Ovary (tissue), 9 donors: ENCODE results near the gene FBN3. TPM values are rescaled to one million over a fixed set of nuclear protein-coding genes. Genes with fewer than 3 reads are reported as not detected.

ENCODE experiments used
- DNase-seq, 5 donors: peaks; one replicate each; pipeline ENCODE4 v3.0.0-alpha.2; 2019 to 2020
- H3K27ac ChIP-seq, 2 donors: fragments of 200-600 bp; one replicate each; pipeline versions ENCODE4 v1.5.1 to v1.8.0; 2019 to 2022
- H3K27me3 ChIP-seq: fragments of 200-600 bp; one replicate; pipeline ENCODE4 v1.8.0; 2022
- H3K36me3 ChIP-seq: fragments of 200-600 bp; sonication (generic); one replicate; pipeline ENCODE4 v1.5.1; 2019
- H3K4me1 ChIP-seq: one replicate; pipeline ENCODE4 v1.8.1; 2013; ENCODE audit warnings: mild to moderate bottlenecking, moderate library complexity; ENCODE audit not compliant: insufficient read depth
- H3K4me3 ChIP-seq: fragments of 200-600 bp; sonication (generic); one replicate; pipeline ENCODE4 v1.5.1; 2017
- H3K9me3 ChIP-seq, 2 donors: fragments of 200-600 bp in 1 of 2; sonication (generic) in 1 of 2; one replicate each; pipeline versions ENCODE4 v1.5.1 to v1.8.1; 2013 to 2019; ENCODE audit warnings: mild to moderate bottlenecking in 1 of 2, moderate library complexity in 1 of 2
- EP300 ChIP-seq: sonication (generic); formaldehyde crosslinking; IDR thresholded peaks from one replicate; pipeline ENCODE4 v1.6.1; 2017; ENCODE audit warnings: antibody characterized with exemption
- POLR2A ChIP-seq: fragments of 450-650 bp; IDR thresholded peaks from one replicate; pipeline ENCODE4 v1.6.1; 2017; ENCODE audit warnings: antibody characterized with exemption, mild to moderate bottlenecking, moderate library complexity
- WGBS, 3 donors: extraction: QIAGEN DNeasy Blood & Tissue Kit in 1 of 3; methylation state at CpG; one replicate each; pipeline versions ENCODE4 v1.1.5 to v1.1.7; 2013 to 2017; 5-methylcytosine and 5-hydroxymethylcytosine counted together
- intact Hi-C, 4 donors: fragments of 100-400 bp; cut with DNase I; formaldehyde crosslinking; loops; one replicate each; pipeline versions ENCODE4 v1.11.0 to v1.15.1; 2022 to 2023
- polyA plus RNA-seq, 2 donors: library from polyadenylated mRNA; stranded (reverse); fragments of 200-250 nt in 1 of 2; fragments of 350-450 nt in 1 of 2; fragmentation: Illumina TruSeq in 1 of 2; extraction: RNeasy Lipid Tissue Mini Kit (QIAGEN cat#74804) in 1 of 2; gene quantifications; one replicate each; pipeline ENCODE4 v1.2.3, GENCODE V29; 2013 to 2014
- total RNA-seq, 7 donors: library from RNA; depleted of rRNA in 2 of 7; stranded (reverse); fragments of >200 nt in 2 of 7; fragmentation: NEBNext Ultra II Directional in 3 of 7; extraction: Animal tissue kit (Norgen Biotek cat#: 25700) in 3 of 7; gene quantifications; one replicate each; pipeline versions ENCODE4 v1.1.0 to v1.2.4, GENCODE V29; 2016 to 2023
- TF ChIP-seq, protein P1 (sequence below), 3 donors: fragments of 450-650 bp in 2 of 3; fragments of 200-600 bp in 1 of 3; IDR thresholded peaks; one replicate each; pipeline versions ENCODE4 v1.5.1 to v1.8.0; 2016 to 2022; ENCODE audit warnings: antibody characterized with exemption in 3 of 3, mild to moderate bottlenecking in 1 of 3
- donor health status: DM: no; HTN: no; CAD: no; lungs with moderate emphysema.
- donor health status: DM: no; HTN: no; CAD: no.
- donor health status: Bipolar disorder and iron deficiency.
- donor health status: DM: yes; HTN: yes; CAD: no.
- donor health status: DM: no; HTN: no; CAD: no.
- donor health status: DM: yes; HTN: yes; CAD: no.

FBN3 gene
- total and polyA plus RNA-seq, 9 donors: 0.08 to 0.74 (median 0.25) TPM; not detected in 2

DNA sequence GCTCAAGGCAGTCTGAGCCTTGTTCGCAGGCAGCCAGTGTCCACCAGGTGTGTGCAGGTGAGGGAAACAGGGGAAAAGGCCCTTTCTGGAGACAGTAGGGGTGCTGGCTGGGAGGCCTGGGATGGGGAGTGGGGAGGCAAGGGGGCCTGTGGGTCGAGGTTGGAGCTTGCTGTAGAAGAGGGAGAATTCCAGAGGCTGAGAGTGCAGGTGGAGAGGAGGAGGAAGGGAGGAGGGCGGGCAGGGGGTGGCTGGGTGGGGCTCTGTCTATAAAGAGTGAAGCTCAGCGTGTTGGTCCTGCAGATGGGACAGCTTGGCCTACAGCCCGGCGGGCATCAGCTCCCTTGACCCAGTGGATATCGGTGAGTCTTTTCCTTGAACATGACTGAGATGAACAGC, 96.9 kb downstream of the FBN3 start, which contains the start of gene CCL25:
TSS of gene CCL25 (plus strand) at position 297 of the 396 bp plus-strand sequence. CDS start 290 bp downstream, outside the sequence.
- H3K4me1 ChIP-seq: no peaks in the 10 kb centered on the region
- 59 to 64% (median 61%) methylated on average over 7 of the region's 7 CpGs for WGBS, 3 donors
- intact Hi-C loops: no loop called here

DNA sequence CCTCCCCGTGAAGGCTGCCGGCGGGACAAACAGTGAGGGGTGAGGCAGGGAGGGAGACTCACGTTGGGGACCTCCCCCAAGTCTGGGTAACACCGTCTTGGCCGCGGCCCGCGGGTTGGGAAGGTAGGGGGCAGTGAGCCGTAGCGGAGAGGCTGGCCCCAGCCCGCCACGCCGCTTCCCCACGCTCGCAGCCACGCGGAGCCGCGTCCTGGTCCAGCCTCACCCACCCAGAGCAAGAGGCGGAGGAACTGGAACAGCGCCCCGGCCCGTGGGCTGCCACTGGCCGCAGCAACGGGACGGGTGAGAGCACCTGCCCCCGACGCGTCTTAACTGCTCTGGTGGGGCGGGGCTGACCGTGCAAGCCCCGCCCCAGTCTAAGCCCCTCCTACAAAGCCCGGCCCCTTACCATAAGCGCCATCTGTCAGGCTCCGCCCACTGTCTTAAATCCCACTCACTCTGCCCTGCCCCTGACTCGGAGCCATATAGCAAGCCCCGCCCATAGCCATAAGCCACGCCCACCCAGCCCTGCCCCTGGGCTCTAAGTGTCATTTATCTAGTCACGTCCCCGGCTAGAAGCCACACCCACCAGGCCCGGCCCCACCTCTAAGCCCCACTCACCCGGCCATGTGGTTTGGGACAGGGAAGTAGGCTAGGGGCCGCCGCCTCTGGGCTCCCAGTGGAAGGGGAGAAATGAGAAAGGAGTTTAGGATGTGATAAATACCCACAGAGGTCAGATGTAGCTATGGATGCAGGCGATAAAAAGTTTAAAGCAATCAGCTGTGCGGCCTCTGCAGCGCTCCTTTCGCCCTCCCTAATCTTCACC, 98.9 kb downstream of the FBN3 start:
- Histone ChIP-seq H3K36me3 (no peaks in the 10 kb centered on the region), H3K27me3 (no peaks in the 10 kb centered on the region), H3K9me3 (no peaks in the 10 kb centered on the region), H3K4me3 (no peak overlapping the region), H3K27ac (no peak overlapping the region), H3K4me1 (no peaks in the 10 kb centered on the region)
- intact Hi-C loops: no loop called here
- DNase-seq: peak; percentile 43 to 78 (median 62)
- 7 to 8% (median 7%) methylated on average over 38 to 49 of the region's 49 CpGs for WGBS, 3 donors
- no peak for TF ChIP-seq EP300
- no peak for TF ChIP-seq POLR2A
- TF ChIP-seq, protein P1, sequence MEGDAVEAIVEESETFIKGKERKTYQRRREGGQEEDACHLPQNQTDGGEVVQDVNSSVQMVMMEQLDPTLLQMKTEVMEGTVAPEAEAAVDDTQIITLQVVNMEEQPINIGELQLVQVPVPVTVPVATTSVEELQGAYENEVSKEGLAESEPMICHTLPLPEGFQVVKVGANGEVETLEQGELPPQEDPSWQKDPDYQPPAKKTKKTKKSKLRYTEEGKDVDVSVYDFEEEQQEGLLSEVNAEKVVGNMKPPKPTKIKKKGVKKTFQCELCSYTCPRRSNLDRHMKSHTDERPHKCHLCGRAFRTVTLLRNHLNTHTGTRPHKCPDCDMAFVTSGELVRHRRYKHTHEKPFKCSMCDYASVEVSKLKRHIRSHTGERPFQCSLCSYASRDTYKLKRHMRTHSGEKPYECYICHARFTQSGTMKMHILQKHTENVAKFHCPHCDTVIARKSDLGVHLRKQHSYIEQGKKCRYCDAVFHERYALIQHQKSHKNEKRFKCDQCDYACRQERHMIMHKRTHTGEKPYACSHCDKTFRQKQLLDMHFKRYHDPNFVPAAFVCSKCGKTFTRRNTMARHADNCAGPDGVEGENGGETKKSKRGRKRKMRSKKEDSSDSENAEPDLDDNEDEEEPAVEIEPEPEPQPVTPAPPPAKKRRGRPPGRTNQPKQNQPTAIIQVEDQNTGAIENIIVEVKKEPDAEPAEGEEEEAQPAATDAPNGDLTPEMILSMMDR (IDR thresholded peaks at IDR 0.05): no peak

More for the DNA sequence above, 96.9 kb downstream of the FBN3 start, which contains the start of gene CCL25:
- no peaks in the 10 kb centered on the region for H3K9me3 ChIP-seq
- no peak for TF ChIP-seq EP300
- no peak for TF ChIP-seq POLR2A
- TF ChIP-seq, protein P1 (IDR thresholded peaks at IDR 0.05): no peak
- no peak within 1 kb of the TSS for H3K4me3 ChIP-seq
- no peak for DNase-seq
- H3K27me3 ChIP-seq: no peaks in the 10 kb centered on the region
- no peak within 1 kb of the TSS for H3K27ac ChIP-seq
- no peaks in the 10 kb centered on the region for H3K36me3 ChIP-seq

GRCh38 chr19:8046569-8047165, 102.7 kb downstream of the FBN3 start:
- DNase-seq: no peak
- TF ChIP-seq, protein P1 (IDR thresholded peaks at IDR 0.05): no peak
- TF ChIP-seq EP300 (no peak), POLR2A (no peak)
- H3K9me3 ChIP-seq: no peaks in the 10 kb centered on the region
- no peaks in the 10 kb centered on the region for H3K27me3 ChIP-seq
- H3K4me3 ChIP-seq: no peak overlapping the region
- H3K36me3 ChIP-seq: no peaks in the 10 kb centered on the region
- intact Hi-C loops: no loop called here
- H3K4me1 ChIP-seq: no peaks in the 10 kb centered on the region
- H3K27ac ChIP-seq: no peak overlapping the region
- 29 to 42% (median 38%) methylated on average over 3 of the region's 3 CpGs for WGBS, 3 donors

DNA sequence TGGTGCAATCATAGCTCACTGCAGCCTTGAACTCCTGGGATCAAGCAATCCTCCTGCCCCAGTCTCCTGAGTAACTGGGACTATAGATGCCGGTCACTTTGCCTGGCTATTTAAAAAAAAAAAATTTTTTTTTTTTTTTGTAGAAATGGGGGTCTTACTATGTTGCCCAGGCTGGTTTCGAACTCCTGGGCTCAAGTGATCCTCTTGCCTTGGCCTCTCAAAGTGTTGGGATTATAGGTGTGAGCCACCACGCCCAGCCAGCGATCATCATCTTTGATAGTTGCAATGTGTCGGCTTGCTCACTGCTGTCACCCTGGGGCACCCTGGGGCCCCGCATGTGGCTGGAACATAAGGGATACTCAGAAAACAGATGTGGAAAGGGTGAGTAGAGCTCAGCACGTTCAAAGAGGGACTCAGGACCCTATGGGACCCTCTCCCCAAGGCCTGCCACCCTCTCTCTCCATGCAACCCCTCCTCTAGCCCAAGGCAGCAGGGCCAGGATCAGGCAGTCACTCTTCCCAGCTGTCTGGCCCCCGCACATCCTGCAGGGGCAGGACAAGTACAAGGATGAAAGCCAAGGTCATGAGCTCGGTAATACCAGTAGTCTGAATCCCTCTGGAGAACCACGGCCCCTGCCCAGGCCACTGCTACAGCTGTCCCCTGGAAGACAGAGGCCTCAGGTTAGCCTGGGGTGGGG, 103.4 kb downstream of the FBN3 start:
- 56 to 61% (median 56%) methylated on average over 10 of the region's 10 CpGs for whole genome bisulfite sequencing, 3 donors

More for the DNA sequence above, 103.4 kb downstream of the FBN3 start:
- Histone ChIP-seq H3K9me3 (no peaks in the 10 kb centered on the region), H3K27ac (no peak overlapping the region), H3K27me3 (no peaks in the 10 kb centered on the region), H3K4me3 (no peak overlapping the region), H3K4me1 (no peaks in the 10 kb centered on the region), H3K36me3 (no peaks in the 10 kb centered on the region)
- TF ChIP-seq EP300: no peak
- TF ChIP-seq, protein P1 (IDR thresholded peaks at IDR 0.05): no peak
- TF ChIP-seq POLR2A: no peak
- no peak for DNase-seq
- intact Hi-C loops: no loop called here
